Calu3 (cell line): ENCODE results near the gene BACE2. TPM values are rescaled to one million over a fixed set of nuclear protein-coding genes. Genes with fewer than 3 reads are reported as not detected.

ENCODE experiments used
- BruUV-seq: library from RNA; stranded (reverse); fragments of 400-500 nt; replicated peaks from 2 replicates; lab custom pipeline; 2021; lab: Mats Ljungman, UMichigan
- CTCF ChIA-PET: fragments of 300-600 bp; sonication (Branson Sonifier 250); formaldehyde crosslinking; loops from one replicate; lab custom pipeline; 2022; ENCODE audit warnings: antibody characterized with exemption; lab: Charles Lee
- DNase-seq: peaks from one replicate; pipeline ENCODE4 v3.0.0; 2022
- H3K27ac Mint-ChIP-seq: one replicate; pipeline ENCODE4 v1.8.0; 2022; ENCODE audit warnings: mixed read lengths; ENCODE audit not compliant: unreplicated experiment
- H3K27me3 Mint-ChIP-seq: one replicate; pipeline ENCODE4 v1.8.0; 2022; ENCODE audit warnings: mixed read lengths; ENCODE audit not compliant: unreplicated experiment
- H3K36me3 Mint-ChIP-seq: one replicate; pipeline ENCODE4 v1.8.0; 2022; ENCODE audit warnings: mild to moderate bottlenecking, moderate library complexity, mixed read lengths; ENCODE audit not compliant: insufficient read depth, unreplicated experiment
- H3K4me1 Mint-ChIP-seq: one replicate; pipeline ENCODE4 v1.8.0; 2022; ENCODE audit warnings: mild to moderate bottlenecking, low read depth, mixed read lengths; ENCODE audit not compliant: unreplicated experiment
- H3K4me3 Mint-ChIP-seq: one replicate; pipeline ENCODE4 v1.8.0; 2022; ENCODE audit warnings: mild to moderate bottlenecking, low read depth, moderate library complexity, mixed read lengths; ENCODE audit not compliant: unreplicated experiment
- H3K9me3 Mint-ChIP-seq: one replicate; pipeline ENCODE4 v1.8.0; 2022; ENCODE audit warnings: low read depth, mixed read lengths; ENCODE audit not compliant: unreplicated experiment
- intact Hi-C: fragments of 100-400 bp; cut with micrococcal nuclease; formaldehyde crosslinking; loops from one replicate; pipeline ENCODE4 v1.10.0; 2022; ENCODE audit not compliant: unreplicated experiment
- total RNA-seq: library from RNA; stranded (reverse); gene quantifications from 2 replicates; pipeline ENCODE4 v1.2.3, GENCODE V29; 2022
- TF ChIP-seq, protein P1 (sequence below): fragments of 200-600 bp; IDR thresholded peaks from one replicate; pipeline ENCODE4 v1.8.0; 2022; ENCODE audit warnings: antibody characterized with exemption; ENCODE audit not compliant: unreplicated experiment

BACE2 gene
- total RNA-seq, 1 experiment from 2014 or later: 59.0 TPM

DNA sequence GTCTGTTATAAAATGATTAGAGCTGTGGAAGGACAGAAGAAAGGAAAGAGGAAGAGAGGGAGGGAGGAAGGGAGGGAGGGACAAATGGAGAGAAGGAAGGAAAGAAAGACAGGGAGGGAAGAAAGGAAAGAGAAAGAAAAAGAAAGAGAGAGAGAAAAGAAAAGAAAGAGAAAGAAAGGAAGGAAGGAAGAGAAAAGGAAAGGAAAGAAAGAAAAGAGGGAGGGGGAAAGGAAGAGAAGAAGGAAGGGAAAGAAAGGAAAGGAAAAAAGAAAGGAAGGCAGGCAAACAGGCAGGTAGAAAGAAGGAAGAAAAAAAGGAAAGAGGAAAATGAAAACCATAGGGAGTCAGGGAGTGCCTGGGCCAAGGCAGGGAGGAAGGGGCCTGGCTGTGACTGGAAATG lies 14.5 kb upstream of the BACE2 start:
- TF ChIP-seq, protein P1, sequence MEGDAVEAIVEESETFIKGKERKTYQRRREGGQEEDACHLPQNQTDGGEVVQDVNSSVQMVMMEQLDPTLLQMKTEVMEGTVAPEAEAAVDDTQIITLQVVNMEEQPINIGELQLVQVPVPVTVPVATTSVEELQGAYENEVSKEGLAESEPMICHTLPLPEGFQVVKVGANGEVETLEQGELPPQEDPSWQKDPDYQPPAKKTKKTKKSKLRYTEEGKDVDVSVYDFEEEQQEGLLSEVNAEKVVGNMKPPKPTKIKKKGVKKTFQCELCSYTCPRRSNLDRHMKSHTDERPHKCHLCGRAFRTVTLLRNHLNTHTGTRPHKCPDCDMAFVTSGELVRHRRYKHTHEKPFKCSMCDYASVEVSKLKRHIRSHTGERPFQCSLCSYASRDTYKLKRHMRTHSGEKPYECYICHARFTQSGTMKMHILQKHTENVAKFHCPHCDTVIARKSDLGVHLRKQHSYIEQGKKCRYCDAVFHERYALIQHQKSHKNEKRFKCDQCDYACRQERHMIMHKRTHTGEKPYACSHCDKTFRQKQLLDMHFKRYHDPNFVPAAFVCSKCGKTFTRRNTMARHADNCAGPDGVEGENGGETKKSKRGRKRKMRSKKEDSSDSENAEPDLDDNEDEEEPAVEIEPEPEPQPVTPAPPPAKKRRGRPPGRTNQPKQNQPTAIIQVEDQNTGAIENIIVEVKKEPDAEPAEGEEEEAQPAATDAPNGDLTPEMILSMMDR: no peak
- peaks cover 23% of the 10 kb centered on the region for H3K27me3 Mint-ChIP-seq
- BruUV-seq: no TSS peak
- H3K4me1 Mint-ChIP-seq: no peaks in the 10 kb centered on the region
- intact Hi-C loops: no loop called here
- no peaks in the 10 kb centered on the region for H3K36me3 Mint-ChIP-seq
- CTCF ChIA-PET: no interaction called here
- H3K27ac Mint-ChIP-seq: no peak overlapping the region
- peaks cover 3% of the 10 kb centered on the region for H3K9me3 Mint-ChIP-seq
- no peak overlapping the region for H3K4me3 Mint-ChIP-seq
- DNase-seq: no peak

DNA sequence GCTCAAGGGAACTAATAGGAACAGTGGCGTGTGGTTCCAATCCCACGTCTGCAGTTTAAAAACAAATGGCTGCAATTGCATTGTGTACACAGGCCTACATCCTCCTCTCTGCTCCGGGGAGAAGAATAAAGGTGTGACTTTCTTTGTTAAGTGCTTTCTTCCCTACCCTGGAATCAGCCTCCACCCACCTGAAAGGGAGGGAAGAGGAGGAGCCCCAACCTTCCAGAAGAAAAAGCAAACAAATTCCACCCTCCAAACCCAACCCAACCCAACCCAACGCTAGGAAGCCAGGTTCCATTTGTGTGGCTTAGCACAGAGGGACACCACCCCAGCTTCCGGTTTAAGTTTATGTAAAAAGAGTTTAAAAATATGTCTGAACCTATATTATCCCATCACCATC lies 11.8 kb upstream of the BACE2 start:
- intact Hi-C loops: no loop called here

DNA sequence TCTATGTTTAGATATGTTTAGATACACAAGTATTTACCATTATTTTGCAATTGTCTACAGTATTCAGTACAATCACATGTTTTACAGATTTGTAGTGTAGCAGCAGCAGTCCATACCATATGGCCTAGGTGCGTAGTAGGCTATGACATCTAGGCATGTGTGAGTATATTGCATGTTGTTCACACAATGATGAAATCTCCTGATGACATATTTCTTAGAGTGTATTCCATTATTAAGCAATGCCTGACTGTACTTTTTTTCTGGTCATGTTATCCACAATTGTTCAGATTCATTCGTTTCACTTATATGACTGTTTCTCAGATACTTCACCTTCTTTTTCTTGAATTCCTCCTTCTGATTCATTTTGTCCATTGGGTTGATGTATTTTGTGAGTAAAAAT lies 9.9 kb upstream of the BACE2 start:
- no peak for DNase-seq
- intact Hi-C loops: no loop called here
- H3K9me3 Mint-ChIP-seq: peaks cover 3% of the 10 kb centered on the region
- H3K4me1 Mint-ChIP-seq: no peaks in the 10 kb centered on the region
- peaks cover 19% of the 10 kb centered on the region for H3K27me3 Mint-ChIP-seq
- H3K4me3 Mint-ChIP-seq: no peak overlapping the region
- H3K36me3 Mint-ChIP-seq: no peaks in the 10 kb centered on the region
- BruUV-seq: no TSS peak
- no peak overlapping the region for H3K27ac Mint-ChIP-seq
- CTCF ChIA-PET: no interaction called here
- TF ChIP-seq, protein P1: no peak

More for the DNA sequence above, 11.8 kb upstream of the BACE2 start:
- Mint-ChIP-seq H3K36me3 (no peaks in the 10 kb centered on the region), H3K9me3 (peaks cover 3% of the 10 kb centered on the region), H3K4me3 (no peak overlapping the region), H3K4me1 (no peaks in the 10 kb centered on the region), H3K27me3 (peaks cover 23% of the 10 kb centered on the region), H3K27ac (no peak overlapping the region)
- TF ChIP-seq, protein P1: no peak
- DNase-seq: no peak
- CTCF ChIA-PET: interaction anchor here (0.6 kb wide), 1 partner anchor 440 kb away, joined by 3 read pairs; no protein-coding TSS in a partner anchor
- no TSS peak for BruUV-seq

DNA sequence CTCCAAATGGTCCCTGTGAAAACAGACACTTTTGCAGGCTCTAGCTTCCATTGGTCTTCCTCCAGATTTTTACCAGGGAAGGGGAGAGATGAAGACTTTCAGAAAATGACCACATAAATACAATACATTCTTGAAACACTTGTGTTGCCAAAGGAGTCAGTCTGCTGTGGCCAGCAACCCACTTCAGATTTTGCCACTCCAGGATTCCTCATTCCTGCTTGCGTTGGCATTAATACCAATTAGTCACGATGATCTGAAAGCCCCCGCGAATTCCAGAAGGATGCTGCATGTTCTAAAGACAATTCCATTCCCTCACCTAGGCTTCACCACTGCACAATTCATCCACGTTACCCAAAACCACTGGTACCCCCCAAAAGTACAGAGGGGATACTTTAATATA lies 7.9 kb upstream of the BACE2 start:
- peaks cover under 1% of the 10 kb centered on the region for H3K4me1 Mint-ChIP-seq
- H3K4me3 Mint-ChIP-seq: no peak overlapping the region
- no peaks in the 10 kb centered on the region for H3K36me3 Mint-ChIP-seq
- TF ChIP-seq, protein P1: no peak
- intact Hi-C loops: no loop called here
- H3K9me3 Mint-ChIP-seq: no peaks in the 10 kb centered on the region
- H3K27ac Mint-ChIP-seq: no peak overlapping the region
- BruUV-seq: no TSS peak
- no peaks in the 10 kb centered on the region for H3K27me3 Mint-ChIP-seq
- CTCF ChIA-PET: interaction anchor here (0.7 kb wide), 1 partner anchor 1848 kb away, joined by 3 read pairs; no protein-coding TSS in a partner anchor
- DNase-seq: no peak
